Tibial artery (tissue), 4 donors: ENCODE results near the gene MON1B.

Experiments
- DNase-seq, 2 donors: peaks; one replicate each; pipeline ENCODE4 v3.0.0-alpha.2; 2019
- H3K27ac ChIP-seq, 2 donors: fragments of 200-600 bp; sonication (generic) in 1 of 2; 1 replicate in 1 of 2; 2 replicates in 1 of 2; pipeline ENCODE4 v1.5.1; 2018 to 2019; ENCODE audit warnings: mild to moderate bottlenecking in 1 of 2
- H3K27me3 ChIP-seq, 2 donors: fragments of 200-600 bp; sonication (generic) in 1 of 2; one replicate each; pipeline versions ENCODE4 v1.5.1 to v1.6.0; 2016 to 2019
- H3K36me3 ChIP-seq, 3 donors: fragments of 200-600 bp; sonication (generic) in 2 of 3; one replicate each; pipeline ENCODE4 v1.5.1; 2016 to 2019; ENCODE audit warnings: mild to moderate bottlenecking in 2 of 3
- H3K4me1 ChIP-seq, 4 donors: fragments of 200-600 bp; sonication (generic) in 2 of 4; 1 replicate in 3 of 4; 2 replicates in 1 of 4; pipeline ENCODE4 v1.5.1; 2016 to 2019
- H3K4me3 ChIP-seq, 2 donors: fragments of 200-600 bp; sonication (generic) in 1 of 2; 1 replicate in 1 of 2; 2 replicates in 1 of 2; pipeline ENCODE4 v1.5.1; 2018 to 2019; ENCODE audit warnings: mild to moderate bottlenecking in 2 of 2
- H3K9me3 ChIP-seq, 3 donors: fragments of 200-600 bp; sonication (generic) in 1 of 3; one replicate each; pipeline ENCODE4 v1.5.1; 2016 to 2019
- CTCF ChIP-seq, 2 experiments: fragments of 200-600 bp in 1 of 2; fragments of 450-650 bp in 1 of 2; IDR thresholded peaks; one replicate each; pipeline ENCODE4 v1.5.1; 2017 to 2019; ENCODE audit warnings: antibody characterized with exemption in 2 of 2, mild to moderate bottlenecking in 1 of 2, moderate library complexity in 1 of 2
- intact Hi-C: fragments of 100-400 bp; cut with DNase I; formaldehyde crosslinking; loops from one replicate; pipeline ENCODE4 v1.15.0; 2023; ENCODE audit warnings: low total_unique reads

The MON1B gene

GRCh38 chr16:77190478-77191258 lies at the start of gene MON1B:
MON1B (plus strand) TSS chr16:77191190; CDS start chr16:77191486, 296 bp downstream.
- intact Hi-C loops = no loop called here
- Histone ChIP-seq H3K27ac (peak within 1 kb of the TSS; percentile 95 to 98), H3K27me3 (no peaks in the 10 kb centered on the region), H3K4me3 (peak within 1 kb of the TSS; percentile 75 to 95), H3K36me3 (peaks cover 17 to 26% (median 25%) of the 10 kb centered on the region in 3 donors), H3K9me3 (no peaks in the 10 kb centered on the region), H3K4me1 (peaks cover 0 to 23% (median 16%) of the 10 kb centered on the region in 4 donors)
- DNase-seq = peak; percentile 98 to 99
- TF ChIP-seq CTCF (IDR thresholded peaks at IDR 0.05) = peak in 1 of 2 experiments; percentile 28

GRCh38 chr16:77143364-77143763 lies 47.6 kb upstream of the MON1B start:
- no peak for DNase-seq
- intact Hi-C loops = no loop called here
- Histone ChIP-seq H3K9me3 (peaks cover 0 to 6% (median 0%) of the 10 kb centered on the region in 3 donors), H3K4me1 (no peaks in the 10 kb centered on the region), H3K4me3 (no peak overlapping the region), H3K27me3 (no peaks in the 10 kb centered on the region), H3K36me3 (no peaks in the 10 kb centered on the region), H3K27ac (no peak overlapping the region)
- TF ChIP-seq CTCF (IDR thresholded peaks at IDR 0.05) = no peak

GRCh38 chr16:77148121-77148520 lies 42.9 kb upstream of the MON1B start:
- TF ChIP-seq CTCF (IDR thresholded peaks at IDR 0.05) = no peak
- Histone ChIP-seq H3K27me3 (no peaks in the 10 kb centered on the region), H3K4me1 (no peaks in the 10 kb centered on the region), H3K36me3 (no peaks in the 10 kb centered on the region), H3K4me3 (no peak overlapping the region), H3K27ac (no peak overlapping the region), H3K9me3 (peaks cover 0 to 6% (median 0%) of the 10 kb centered on the region in 3 donors)
- intact Hi-C loops = no loop called here
- DNase-seq = no peak

GRCh38 chr16:77157346-77158058 lies 33.5 kb upstream of the MON1B start:
- no peak for DNase-seq
- H3K36me3 ChIP-seq = no peaks in the 10 kb centered on the region
- H3K27ac ChIP-seq = no peak overlapping the region
- TF ChIP-seq CTCF (IDR thresholded peaks at IDR 0.05) = no peak
- no peaks in the 10 kb centered on the region for H3K9me3 ChIP-seq
- H3K4me1 ChIP-seq = no peaks in the 10 kb centered on the region
- H3K27me3 ChIP-seq = peaks cover 0 to 5% of the 10 kb centered on the region in 2 donors
- intact Hi-C loops = no loop called here
- no peak overlapping the region for H3K4me3 ChIP-seq

- TF ChIP-seq CTCF (IDR thresholded peaks at IDR 0.05) = no peak
- H3K36me3 ChIP-seq = no peaks in the 10 kb centered on the region
- intact Hi-C loops = no loop called here
- H3K4me3 ChIP-seq = no peak overlapping the region
- H3K27me3 ChIP-seq = peaks cover 0 to 8% of the 10 kb centered on the region in 2 donors
- no peaks in the 10 kb centered on the region for H3K4me1 ChIP-seq
- no peaks in the 10 kb centered on the region for H3K9me3 ChIP-seq
- DNase-seq = no peak
- no peak overlapping the region for H3K27ac ChIP-seq
These were observed 32.7 kb upstream of the MON1B start for GRCh38 chr16:77158293-77158692.
